ENCODE data around the gene SELPLG.
"Not testable (repeated sequence)": the region's sequence is repeated elsewhere in the genome, so short reads cannot be mapped to it uniquely, and the experiment has no call there.

The SELPLG gene

DNA sequence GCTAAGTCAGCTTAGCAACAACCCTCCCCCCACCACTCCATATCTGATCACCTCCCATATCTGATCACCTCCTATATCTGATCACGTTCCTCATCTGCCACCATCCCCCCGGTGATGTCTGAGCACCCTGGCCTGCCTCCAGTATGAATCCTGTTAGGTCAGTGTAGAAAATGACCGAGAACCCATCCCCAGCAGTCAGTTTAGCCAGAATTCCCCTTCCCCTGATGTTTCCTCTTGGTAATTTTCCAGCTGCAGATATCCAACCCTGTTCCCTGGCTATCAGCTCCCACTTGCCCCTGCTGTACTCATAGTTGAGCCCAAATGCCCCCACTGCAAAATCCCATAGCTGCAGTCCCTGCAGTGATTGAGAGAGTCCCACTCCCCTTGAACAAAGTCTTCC lies 12.5 kb downstream of the SELPLG start:
- DNase-seq (ENCODE audit: insufficient read length, low spot score) (no peak), FAIRE-seq (no peak)

GRCh38 chr12:108620236-108620879 lies 13.3 kb downstream of the SELPLG start:
- DNase-seq (ENCODE audit: insufficient read length, low spot score): no peak
- no peak for FAIRE-seq

GRCh38 chr12:108619369-108620160 lies 14.1 kb downstream of the SELPLG start:
- FAIRE-seq (no peak), DNase-seq (ENCODE audit: insufficient read length, low spot score) (no peak)

- DNase-seq (ENCODE audit: insufficient read length, low spot score); FAIRE-seq: not testable (repeated sequence)
Observed at GRCh38 chr12:108618953-108619274, 14.8 kb downstream of the SELPLG start.

DNA sequence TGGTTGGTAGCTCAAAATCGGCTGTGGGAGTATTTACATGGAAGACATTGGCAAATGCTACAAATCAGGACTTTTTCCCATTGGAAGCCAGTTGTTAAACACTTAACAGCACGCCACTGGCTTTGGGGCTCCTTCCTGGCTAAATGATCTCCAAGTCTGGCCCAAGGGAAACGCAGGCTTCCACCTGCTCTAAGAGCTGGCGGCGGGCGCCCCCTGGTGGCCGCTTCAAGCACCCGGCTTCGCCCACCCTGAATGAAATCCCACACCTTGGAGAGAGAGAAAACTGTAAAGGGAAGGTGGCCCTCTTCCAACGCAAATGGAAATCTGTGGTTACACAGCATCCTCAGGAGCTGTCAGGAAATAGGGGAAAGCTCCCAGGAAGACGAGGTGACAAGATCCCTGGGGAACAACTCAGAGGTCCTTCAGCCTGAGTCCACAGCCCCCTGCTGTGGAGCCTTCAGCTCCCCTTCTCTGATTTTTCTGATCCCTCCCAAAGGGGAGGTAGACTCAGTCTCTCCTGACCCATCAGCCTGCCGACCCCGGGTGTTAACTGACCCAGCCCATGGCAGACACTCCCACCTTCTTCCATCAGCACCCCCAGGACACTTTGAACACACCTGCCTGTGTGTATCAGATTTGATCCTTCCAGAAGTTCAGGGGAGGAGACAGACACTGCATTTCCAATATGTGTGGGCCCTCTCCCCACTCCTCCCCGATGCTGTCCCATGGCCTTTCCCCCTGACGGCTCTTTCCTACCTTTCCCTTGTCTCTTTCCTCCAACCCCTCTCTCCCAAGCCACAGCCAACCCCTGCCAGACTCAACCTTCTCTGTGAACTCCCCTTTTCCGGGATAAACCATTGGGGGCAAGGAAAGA lies 15.4 kb downstream of the SELPLG start:
- FAIRE-seq: no peak
- peak; percentile 84 for DNase-seq (ENCODE audit: insufficient read length, low spot score)

GRCh38 chr12:108616941-108617858 lies 16.5 kb downstream of the SELPLG start:
- no peak for DNase-seq (ENCODE audit: insufficient read length, low spot score)
- FAIRE-seq: no peak

DNA sequence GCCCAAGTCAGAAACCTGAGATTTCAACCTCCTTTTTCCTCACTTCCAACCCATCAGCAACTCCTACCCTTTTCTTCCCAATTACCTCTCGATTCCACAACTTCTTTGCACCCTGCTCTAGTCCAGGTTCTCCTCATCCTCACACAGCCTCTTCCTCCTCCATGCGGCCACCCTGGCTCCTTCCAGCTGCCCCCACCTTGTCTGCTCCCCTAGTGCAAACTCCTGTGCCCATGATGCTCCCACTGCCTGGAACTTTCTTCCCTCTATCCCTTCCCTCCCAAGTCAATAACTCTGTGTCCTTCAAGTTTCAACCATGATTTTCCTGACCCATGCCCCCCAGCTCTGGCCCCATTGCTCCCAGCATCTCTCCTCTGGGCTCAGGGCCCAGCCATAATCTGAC lies 17.3 kb downstream of the SELPLG start:
- FAIRE-seq (no peak), DNase-seq (ENCODE audit: insufficient read length, low spot score) (no peak)

DNA sequence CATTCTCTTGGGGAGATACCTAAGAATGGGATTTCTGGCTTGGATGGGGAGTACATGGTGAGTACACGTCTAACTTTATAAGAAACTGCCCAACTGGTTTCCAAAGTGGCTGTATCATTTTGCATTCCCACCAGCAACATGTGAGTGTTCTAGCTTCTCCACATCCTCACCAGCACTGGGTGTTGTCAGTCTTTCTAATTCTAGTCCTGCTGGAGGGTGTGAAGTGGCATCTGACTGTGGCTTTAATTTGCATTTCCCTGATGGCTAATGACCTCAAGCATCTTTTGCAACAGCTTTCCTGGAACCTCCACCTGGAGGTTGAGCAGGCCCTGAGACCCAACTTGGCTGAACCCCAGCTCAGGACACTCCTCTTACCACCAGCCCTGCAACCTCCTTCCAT lies 17.8 kb downstream of the SELPLG start:
- no peak for DNase-seq (ENCODE audit: insufficient read length, low spot score)
- FAIRE-seq: no peak

DNA sequence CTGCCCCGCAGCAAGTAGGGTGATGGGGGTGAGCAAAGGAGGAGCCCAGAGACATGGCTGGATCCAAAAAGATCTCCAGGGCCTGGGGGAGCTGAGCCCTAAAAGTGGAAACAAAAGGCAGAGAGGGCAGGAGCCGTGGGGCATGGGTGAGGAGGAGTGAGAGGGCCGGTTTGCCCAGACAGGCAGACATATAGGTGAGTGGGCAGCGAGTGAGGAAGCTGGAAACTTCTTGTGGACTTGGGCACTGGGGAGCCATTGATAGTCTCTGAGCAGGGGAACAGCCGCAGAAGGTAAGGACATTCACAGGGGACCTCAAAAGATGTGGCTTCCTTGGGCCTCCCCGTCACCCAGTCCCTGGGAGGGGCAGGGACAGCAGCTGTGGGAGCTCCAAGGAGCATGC lies 19.1 kb downstream of the SELPLG start:
- FAIRE-seq: no peak
- no peak for DNase-seq (ENCODE audit: insufficient read length, low spot score)

GRCh38 chr12:108614041-108614440 lies 19.7 kb downstream of the SELPLG start:
- DNase-seq (ENCODE audit: insufficient read length, low spot score) (no peak), FAIRE-seq (no peak)

DNA sequence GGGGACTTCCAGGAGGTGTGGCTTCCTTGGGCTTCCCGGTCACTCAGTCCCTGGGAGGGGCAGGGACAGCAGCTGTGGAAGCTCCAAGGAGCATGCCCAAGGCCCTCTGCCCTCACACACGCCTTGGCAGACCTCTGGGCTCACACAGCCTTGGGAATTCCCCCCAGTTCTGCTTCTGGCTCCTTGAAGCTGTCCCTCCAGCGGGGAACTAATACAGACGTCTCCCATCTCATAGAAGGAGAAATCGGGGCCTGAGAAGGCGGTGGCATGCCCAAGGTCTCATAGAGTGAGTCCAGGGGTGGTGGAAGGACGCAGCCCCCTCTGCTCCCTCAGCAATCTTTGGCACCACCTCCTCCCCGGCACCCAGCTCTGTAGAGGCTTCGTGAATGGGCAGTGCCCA lies 20.1 kb downstream of the SELPLG start:
- DNase-seq (ENCODE audit: insufficient read length, low spot score) (no peak), FAIRE-seq (no peak)

GRCh38 chr12:108612788-108613282 lies 20.9 kb downstream of the SELPLG start:
- no peak for DNase-seq (ENCODE audit: insufficient read length, low spot score)

DNA sequence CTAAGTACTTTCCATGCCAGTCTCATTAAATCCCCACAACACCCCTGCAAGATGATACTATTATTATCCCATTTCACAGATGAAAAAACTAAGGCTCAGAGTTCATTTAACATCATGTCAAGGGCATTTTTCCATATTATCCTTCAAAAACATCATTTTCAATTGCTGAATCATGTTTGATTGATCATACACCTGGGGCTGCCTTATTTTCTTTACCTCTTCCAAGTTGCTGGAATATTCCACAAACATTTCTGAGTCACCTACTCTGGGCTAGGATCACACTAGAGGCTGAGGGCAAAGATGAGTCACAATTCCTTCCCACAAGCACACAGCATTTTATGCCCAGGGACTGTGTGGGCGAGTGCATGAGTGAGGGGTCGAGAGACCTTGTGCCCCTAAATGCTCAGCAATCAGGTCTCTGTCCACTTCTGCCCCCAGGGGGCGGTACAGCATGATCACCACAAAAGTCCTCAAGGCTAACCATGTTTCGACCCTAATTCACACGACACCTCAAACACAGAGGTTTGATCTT lies 21.7 kb downstream of the SELPLG start:
- DNase-seq (ENCODE audit: insufficient read length, low spot score) (peak; percentile 54), FAIRE-seq (peak; percentile 60)

More at GRCh38 chr12:108612788-108613282, 20.9 kb downstream of the SELPLG start:
- FAIRE-seq: no peak

DNA sequence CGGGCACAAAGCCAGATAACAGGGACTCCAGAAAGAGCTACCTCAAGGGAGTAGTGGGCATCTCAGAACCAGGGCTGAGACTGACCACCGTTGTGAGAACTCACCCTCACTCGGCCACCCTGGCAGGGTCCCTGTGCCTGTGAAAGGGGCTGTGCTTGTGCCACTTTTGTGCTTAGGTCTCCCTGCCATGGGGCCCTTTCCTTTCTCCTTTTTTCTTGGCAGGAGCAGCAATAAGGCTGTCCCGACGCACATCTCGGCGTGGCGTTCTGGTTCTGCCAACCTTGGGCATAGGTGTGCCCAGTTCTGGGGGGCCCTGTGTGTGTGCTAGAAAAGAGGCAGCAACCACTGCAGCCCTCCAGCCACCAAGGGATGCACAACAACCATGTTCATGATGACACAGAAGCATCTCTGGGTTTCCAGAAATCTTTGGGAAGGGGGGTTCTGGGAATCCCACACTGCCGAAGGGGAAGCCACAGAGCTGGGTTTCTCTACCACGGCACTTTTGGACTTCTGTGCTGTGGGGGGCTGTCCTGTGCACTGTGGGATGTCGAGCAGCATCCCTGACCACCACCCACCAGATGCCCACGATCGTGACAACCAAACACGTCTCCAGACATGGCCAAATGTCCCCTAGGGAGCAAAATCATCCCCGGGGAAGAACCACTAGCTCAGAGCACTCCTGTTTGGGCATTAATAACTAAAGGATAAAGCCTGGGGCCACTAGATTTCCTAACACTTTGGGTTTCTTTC lies 22.7 kb downstream of the SELPLG start:
- no peak for DNase-seq (ENCODE audit: insufficient read length, low spot score)
- FAIRE-seq: no peak

- FAIRE-seq: no peak
- DNase-seq (ENCODE audit: insufficient read length, low spot score): no peak
Observed at GRCh38 chr12:108610336-108610815, 23.3 kb downstream of the SELPLG start.

GRCh38 chr12:108609537-108610335 lies 24.0 kb downstream of the SELPLG start:
- no peak for FAIRE-seq
- no peak for DNase-seq (ENCODE audit: insufficient read length, low spot score)

DNA sequence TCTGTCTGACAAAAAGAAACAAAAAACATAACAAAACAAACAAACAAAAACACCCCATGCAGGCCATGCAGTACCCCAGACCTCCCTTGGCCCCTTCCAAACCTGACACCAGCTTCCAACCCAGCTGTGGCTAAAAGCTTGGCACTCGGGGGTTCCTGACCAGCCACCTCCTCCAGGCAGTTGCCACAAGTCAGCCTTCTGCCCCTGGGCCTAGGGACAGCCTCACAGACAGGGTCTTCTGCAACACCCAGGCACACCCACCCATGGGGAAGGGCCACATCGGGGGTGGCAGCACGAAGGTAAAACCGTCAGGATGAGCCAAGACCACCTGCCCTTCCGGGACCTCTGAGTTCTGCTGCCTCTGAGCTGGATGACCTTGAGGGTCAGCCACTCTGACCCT lies 25.1 kb downstream of the SELPLG start:
- DNase-seq (ENCODE audit: insufficient read length, low spot score): no peak
- FAIRE-seq: no peak

DNA sequence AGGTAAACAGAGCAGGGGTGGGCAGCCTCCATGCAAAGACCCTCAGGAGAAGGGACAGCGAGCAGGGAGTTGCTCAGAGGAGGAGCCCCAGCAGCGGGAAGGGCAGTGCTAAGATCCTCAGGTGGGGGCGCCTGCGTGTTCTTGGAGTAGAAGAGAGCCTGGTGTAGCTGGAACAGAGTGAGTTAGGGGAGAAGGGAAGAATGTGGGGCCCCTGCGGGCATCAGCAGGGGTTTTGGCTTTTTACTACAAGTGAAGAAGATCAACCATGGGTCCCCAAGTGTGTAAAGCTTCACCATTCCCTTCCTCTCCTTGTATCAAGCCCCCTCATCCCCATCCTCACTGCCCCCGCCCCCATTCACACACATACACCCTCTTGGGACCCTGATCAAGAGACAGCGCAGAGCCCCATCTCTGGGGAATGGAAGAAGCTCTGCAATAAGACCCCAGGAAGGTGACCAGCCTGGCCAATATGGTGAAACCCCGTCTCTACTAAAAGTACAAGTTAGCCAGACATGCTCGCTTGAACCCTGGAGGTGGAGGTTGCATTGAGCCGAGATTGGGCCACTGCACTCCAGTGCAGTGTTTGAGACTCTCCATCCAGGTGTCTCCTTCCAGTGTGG lies 25.6 kb downstream of the SELPLG start:
- FAIRE-seq (no peak), DNase-seq (ENCODE audit: insufficient read length, low spot score) (no peak)
